Ascending aorta (tissue), 2 donors: ENCODE results near the gene TMTC2. TPM values are rescaled to one million over a fixed set of nuclear protein-coding genes. Genes with fewer than 3 reads are reported as not detected.

Experiments
- DNase-seq, 2 donors: peaks; one replicate each; pipeline ENCODE4 v3.0.0-alpha.2; 2019; ENCODE audit warnings: low spot score in 2 of 2
- H3K27ac ChIP-seq, 2 donors: fragments of 200-600 bp; sonication (generic); one replicate each; pipeline ENCODE4 v1.5.1; 2016 to 2017; ENCODE audit warnings: mild to moderate bottlenecking in 1 of 2
- H3K27me3 ChIP-seq: fragments of 200-600 bp; sonication (generic); one replicate; pipeline ENCODE4 v1.5.1; 2017
- H3K36me3 ChIP-seq, 2 donors: fragments of 200-600 bp; sonication (generic); one replicate each; pipeline ENCODE4 v1.5.1; 2016
- H3K4me1 ChIP-seq, 2 donors: fragments of 200-600 bp; sonication (generic); one replicate each; pipeline ENCODE4 v1.5.1; 2016 to 2017; ENCODE audit warnings: mild to moderate bottlenecking in 1 of 2
- H3K4me3 ChIP-seq, 2 donors: fragments of 200-600 bp; sonication (generic); one replicate each; pipeline ENCODE4 v1.5.1; 2016 to 2017; ENCODE audit warnings: mild to moderate bottlenecking in 1 of 2
- H3K9me3 ChIP-seq, 2 donors: fragments of 200-600 bp; sonication (generic); one replicate each; pipeline ENCODE4 v1.5.1; 2016
- intact Hi-C: fragments of 100-400 bp; cut with DNase I; formaldehyde crosslinking; loops from one replicate; pipeline ENCODE4 v1.15.1; 2023
- total RNA-seq: library from RNA; depleted of rRNA; stranded (reverse); fragments of >200 nt; gene quantifications from one replicate; pipeline ENCODE4 v1.1.0, GENCODE V29; 2016
- TF ChIP-seq, protein P1 (sequence below), 3 experiments: fragments of 200-600 bp in 2 of 3; fragments of 450-650 bp in 1 of 3; sonication (generic) in 2 of 3; IDR thresholded peaks; one replicate each; pipeline ENCODE4 v1.5.1; 2016 to 2019; ENCODE audit warnings: antibody characterized with exemption in 3 of 3, mild to moderate bottlenecking in 1 of 3, moderate library complexity in 1 of 3

TMTC2 gene
- total RNA-seq, 1 donor from 2014 or later: 6.8 TPM

DNA sequence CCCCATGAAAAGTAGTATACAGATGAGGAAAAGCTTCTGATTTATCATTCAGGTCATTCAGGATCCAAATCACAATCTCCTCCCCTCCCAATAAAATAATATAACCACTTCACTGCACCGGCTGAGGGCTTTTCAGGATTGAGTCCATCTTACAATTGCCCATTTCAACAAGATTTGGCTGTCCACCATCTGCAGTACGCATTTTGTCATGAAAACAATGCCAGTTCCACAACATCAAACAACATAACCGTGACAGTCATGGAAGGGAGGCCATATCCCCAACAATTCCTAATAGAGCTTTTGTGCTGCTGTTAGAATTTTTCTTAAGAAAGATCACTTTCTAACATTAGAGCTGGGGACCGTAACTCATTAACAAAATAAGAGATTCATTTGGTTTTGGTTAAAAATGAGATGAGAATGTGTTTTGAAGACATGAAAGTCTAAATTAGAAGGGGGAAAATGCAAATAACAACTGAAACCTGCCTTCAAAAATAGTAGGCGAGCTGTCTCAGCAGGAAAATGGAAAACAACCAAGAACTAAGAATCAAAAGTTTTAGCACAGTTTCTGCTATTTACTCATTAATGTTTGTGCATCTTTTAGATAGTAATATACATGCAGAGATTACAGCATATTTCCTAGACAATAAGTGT, 38.3 kb upstream of the TMTC2 start:
- Histone ChIP-seq H3K4me3 (no peak overlapping the region), H3K9me3 (no peaks in the 10 kb centered on the region), H3K27ac (no peak overlapping the region), H3K4me1 (no peaks in the 10 kb centered on the region), H3K36me3 (no peaks in the 10 kb centered on the region), H3K27me3 (no peaks in the 10 kb centered on the region)
- intact Hi-C loops: no loop called here
- TF ChIP-seq, protein P1, sequence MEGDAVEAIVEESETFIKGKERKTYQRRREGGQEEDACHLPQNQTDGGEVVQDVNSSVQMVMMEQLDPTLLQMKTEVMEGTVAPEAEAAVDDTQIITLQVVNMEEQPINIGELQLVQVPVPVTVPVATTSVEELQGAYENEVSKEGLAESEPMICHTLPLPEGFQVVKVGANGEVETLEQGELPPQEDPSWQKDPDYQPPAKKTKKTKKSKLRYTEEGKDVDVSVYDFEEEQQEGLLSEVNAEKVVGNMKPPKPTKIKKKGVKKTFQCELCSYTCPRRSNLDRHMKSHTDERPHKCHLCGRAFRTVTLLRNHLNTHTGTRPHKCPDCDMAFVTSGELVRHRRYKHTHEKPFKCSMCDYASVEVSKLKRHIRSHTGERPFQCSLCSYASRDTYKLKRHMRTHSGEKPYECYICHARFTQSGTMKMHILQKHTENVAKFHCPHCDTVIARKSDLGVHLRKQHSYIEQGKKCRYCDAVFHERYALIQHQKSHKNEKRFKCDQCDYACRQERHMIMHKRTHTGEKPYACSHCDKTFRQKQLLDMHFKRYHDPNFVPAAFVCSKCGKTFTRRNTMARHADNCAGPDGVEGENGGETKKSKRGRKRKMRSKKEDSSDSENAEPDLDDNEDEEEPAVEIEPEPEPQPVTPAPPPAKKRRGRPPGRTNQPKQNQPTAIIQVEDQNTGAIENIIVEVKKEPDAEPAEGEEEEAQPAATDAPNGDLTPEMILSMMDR (IDR thresholded peaks at IDR 0.05): no peak
- no peak for DNase-seq

DNA sequence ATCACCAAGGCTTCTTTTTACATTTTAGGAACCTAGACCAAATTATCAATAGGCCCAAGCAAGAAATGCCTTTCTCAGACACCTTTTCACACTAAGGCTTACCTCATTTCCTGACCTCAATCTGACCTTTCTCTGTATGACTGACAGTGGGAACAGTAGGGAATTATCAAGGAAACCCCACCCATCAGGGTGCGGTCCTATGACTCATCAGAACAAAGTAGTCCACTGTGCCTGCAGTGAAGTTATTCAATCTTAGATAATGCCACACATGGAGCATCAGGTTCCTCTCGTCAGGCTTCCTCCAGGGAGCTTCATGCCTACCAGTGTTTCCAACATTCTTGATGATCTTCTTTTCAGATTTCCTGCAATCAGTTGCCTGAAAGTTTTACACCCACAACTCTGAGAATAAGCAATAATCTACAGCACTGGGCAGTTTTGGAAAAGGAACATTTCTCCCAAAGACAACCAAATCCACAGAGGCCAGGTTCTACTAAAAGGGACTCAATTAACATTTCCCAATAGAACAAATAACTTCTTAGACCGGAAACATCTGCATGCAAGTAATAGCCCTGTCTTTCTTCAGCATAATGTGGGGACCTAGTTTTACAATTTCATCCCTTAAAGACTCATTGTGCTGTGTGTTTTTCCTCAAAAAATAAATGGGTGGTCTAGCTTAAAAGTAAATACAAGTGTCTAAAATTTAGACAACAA, 35.9 kb upstream of the TMTC2 start:
- no peaks in the 10 kb centered on the region for H3K27me3 ChIP-seq

GRCh38 chr12:82651489-82651888, 35.2 kb upstream of the TMTC2 start:
- TF ChIP-seq, protein P1 (IDR thresholded peaks at IDR 0.05): no peak
- no peak for DNase-seq
- H3K9me3 ChIP-seq: no peaks in the 10 kb centered on the region
- no peaks in the 10 kb centered on the region for H3K4me1 ChIP-seq
- intact Hi-C loops: no loop called here
- no peak overlapping the region for H3K27ac ChIP-seq
- H3K36me3 ChIP-seq: no peaks in the 10 kb centered on the region
- no peaks in the 10 kb centered on the region for H3K27me3 ChIP-seq
- H3K4me3 ChIP-seq: no peak overlapping the region

More for the DNA sequence above, 35.9 kb upstream of the TMTC2 start:
- Histone ChIP-seq H3K4me1 (no peaks in the 10 kb centered on the region), H3K36me3 (no peaks in the 10 kb centered on the region), H3K4me3 (no peak overlapping the region), H3K27ac (no peak overlapping the region), H3K9me3 (no peaks in the 10 kb centered on the region)
- intact Hi-C loops: no loop called here
- TF ChIP-seq, protein P1 (IDR thresholded peaks at IDR 0.05): no peak
- DNase-seq: no peak

GRCh38 chr12:82652071-82652470, 34.6 kb upstream of the TMTC2 start:
- H3K36me3 ChIP-seq: no peaks in the 10 kb centered on the region
- H3K27ac ChIP-seq: no peak overlapping the region
- no peaks in the 10 kb centered on the region for H3K9me3 ChIP-seq
- no peak for DNase-seq
- H3K4me1 ChIP-seq: no peaks in the 10 kb centered on the region
- no peaks in the 10 kb centered on the region for H3K27me3 ChIP-seq
- TF ChIP-seq, protein P1 (IDR thresholded peaks at IDR 0.05): no peak
- intact Hi-C loops: no loop called here
- no peak overlapping the region for H3K4me3 ChIP-seq

DNA sequence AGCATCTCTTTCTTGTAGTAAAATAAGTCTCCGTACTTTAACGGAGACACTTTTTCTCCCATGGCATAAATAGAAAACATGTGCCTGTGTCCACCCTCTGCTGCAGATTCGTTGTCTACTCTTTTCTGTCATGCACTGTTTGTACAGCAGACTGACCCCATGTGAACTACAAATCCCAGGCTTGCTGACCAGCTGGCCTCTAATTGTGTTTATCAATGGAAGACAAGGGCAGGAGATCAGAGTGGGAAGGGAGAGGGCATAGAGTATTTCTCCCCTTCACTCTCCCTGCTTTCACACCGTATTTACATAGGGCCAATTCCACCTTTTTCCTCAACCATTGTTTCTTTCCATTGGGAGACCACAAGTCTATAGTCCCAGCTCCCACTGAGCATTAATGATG, 31.0 kb upstream of the TMTC2 start:
- TF ChIP-seq, protein P1 (IDR thresholded peaks at IDR 0.05): no peak
- intact Hi-C loops: no loop called here
- no peak overlapping the region for H3K4me3 ChIP-seq

More for the DNA sequence above, 31.0 kb upstream of the TMTC2 start:
- DNase-seq: no peak
- Histone ChIP-seq H3K9me3 (no peaks in the 10 kb centered on the region), H3K27ac (no peak overlapping the region), H3K4me1 (no peaks in the 10 kb centered on the region), H3K36me3 (no peaks in the 10 kb centered on the region), H3K27me3 (no peaks in the 10 kb centered on the region)
